NCI-H1930 (cell line): ENCODE results near the gene MYADML2.

Source experiments
- DNase-seq, 2 experiments: peaks; one replicate each; lab custom pipeline; 2025; lab: John Stamatoyannopoulos, UW

MYADML2 gene

DNA sequence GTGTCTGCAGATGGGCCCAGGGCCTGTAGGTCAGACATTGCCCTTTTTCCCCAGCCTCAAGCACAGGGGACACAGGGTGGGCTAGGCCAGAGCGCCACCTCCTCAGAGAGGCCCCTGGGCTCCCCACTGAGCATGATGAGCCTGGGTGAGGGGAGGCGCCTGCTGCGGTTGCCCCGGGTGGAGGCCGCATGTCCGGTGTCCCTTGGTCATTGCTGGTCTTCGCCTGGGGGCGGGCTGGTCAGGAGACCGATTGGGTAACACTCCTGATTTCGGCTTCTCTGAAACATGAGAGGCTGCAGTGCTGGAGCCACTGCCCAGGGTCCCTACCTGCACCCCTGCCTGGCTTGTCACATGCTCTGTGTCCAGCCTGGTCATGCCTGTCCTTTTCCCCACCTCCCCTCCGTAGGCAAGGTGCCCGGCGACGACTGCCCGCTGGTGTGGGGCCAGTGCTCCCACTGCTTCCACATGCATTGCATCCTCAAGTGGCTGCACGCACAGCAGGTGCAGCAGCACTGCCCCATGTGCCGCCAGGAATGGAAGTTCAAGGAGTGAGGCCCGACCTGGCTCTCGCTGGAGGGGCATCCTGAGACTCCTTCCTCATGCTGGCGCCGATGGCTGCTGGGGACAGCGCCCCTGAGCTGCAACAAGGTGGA is 47.4 kb downstream of the MYADML2 start:
- DNase-seq: no peak

DNA sequence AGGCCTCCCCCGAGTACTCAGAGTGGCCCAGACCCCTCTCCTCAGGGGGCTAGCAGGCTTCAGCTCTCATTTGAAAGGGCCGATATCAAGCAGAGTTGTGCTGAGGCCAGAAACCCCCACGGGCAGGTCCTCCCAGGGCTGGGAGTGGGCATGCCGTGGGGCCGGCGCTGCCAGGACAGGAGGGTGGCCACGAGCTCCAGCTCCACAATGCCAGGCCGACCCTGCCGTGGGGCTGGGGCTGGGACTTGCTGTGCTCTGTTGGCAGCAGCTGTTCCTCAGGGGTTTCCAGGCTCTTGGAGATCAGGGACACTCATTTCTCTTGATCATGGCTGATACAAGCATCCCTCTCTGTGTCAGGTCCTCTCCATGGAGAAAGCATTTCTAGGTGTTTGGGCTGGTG is 48.1 kb downstream of the MYADML2 start:
- no peak for DNase-seq

DNA sequence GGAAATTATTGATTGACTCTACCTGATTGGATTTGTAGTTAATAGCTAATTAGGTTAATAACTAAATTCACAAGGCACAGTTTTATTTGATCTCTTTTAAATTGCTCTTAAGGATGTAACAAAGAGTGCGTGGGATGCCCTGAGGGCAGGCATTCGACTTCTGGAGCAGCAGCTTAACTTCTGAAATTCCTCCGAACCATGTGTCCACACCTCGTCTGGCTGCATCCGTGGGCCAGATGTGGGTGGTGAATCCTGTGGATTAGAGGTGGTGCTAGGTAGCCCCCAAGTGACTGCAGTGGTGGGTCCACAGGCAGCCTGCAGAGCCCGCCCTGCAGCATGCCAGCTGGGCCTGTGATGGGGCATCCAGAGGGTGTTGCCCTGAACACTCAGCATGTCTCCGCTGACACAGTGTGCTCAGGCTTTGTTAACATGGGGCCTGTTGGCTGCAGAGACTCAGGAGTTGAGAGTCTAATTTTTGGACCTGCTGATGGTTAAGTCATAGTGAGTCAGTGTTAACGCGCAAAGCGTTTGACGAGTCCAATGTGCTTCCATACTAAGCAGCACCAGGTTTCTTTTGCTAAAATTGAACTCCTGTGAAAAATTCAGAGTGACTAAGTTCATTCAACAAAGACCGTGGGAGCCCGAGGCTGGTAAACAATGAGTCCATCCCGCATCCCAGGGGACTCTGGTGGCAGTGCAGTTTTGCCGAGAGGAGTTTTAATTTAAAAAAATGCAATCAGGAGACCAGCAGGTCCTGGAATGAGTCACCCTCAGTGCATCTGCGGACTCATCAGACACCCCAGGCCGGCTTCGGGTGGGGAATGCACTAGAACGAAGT is 48.8 kb downstream of the MYADML2 start:
- no peak for DNase-seq

DNA sequence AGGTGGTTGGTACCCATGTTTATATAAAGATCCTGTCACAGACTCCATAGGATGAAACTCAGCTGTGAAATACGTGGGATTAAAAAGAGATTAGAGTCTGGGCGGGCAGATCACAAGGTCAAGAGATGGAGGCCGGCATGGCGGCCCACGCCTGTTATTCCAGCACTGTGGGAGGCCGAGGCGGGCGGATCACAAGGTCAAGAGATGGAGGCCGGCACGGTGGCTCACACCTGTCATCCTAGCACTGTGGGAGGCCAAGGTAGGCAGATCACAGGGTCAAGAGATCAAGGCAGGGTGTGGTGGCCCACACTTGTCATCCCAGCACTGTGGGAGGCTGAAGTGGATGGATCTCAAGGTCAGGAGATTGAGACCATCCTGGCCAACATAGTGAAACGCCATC is 51.6 kb downstream of the MYADML2 start:
- DNase-seq: no peak

DNA sequence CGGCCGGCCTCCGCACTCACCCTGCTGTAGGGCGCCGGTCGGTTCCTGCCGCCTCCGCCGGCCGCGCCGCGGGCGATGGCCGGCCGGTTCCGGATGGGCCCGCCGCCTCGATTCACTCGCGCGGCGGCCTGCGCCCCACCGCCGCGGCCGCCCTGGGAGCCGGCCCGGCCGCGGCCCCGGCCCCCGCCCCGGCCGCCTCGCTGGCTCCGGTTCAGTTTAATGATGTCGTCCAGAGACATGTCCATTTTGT is 55.8 kb downstream of the MYADML2 start:
- no peak for DNase-seq

DNA sequence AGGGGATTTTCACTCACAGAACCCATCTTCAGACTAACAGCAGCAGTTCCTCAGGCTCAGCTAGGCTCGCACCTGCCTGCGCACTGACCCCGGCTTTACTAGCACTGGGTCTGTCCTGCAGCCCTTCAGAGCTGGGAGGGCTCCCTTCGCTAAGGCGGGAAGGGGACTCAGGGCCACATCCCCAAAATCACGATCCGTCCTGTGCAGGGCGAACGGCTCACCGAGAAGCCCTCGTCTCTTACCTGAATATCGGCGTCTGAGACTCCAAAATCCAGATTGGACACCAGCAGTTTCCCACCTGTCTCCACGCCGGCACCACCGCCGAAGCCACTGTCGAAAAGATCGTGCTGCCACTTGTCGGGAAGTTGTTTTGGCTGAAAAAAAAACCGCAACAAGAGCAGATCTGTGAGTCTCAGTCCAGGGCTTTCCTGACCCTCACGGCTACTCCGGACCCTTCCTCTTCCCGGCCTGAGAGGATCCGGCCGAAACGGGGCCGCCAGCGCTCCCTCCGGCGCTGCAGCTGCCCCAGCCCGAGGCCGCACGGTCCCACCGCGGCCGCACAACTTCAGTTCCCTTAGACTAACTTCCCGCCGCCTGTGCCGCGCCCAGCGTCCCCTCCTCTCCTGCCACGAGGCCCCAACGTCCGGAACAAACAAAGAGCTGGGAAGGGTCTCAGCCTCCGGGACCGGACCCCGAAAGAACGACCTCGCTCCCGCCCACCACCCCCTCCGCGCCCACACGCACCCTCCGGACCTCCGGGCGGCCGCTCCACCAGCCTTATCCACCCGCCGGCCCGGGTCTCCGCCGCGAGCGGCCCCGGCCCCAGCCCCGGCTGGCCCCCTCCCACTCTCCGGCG is 56.4 kb downstream of the MYADML2 start:
- no peak for DNase-seq
